ENCODE data around the gene PCDHA4.

DNA sequence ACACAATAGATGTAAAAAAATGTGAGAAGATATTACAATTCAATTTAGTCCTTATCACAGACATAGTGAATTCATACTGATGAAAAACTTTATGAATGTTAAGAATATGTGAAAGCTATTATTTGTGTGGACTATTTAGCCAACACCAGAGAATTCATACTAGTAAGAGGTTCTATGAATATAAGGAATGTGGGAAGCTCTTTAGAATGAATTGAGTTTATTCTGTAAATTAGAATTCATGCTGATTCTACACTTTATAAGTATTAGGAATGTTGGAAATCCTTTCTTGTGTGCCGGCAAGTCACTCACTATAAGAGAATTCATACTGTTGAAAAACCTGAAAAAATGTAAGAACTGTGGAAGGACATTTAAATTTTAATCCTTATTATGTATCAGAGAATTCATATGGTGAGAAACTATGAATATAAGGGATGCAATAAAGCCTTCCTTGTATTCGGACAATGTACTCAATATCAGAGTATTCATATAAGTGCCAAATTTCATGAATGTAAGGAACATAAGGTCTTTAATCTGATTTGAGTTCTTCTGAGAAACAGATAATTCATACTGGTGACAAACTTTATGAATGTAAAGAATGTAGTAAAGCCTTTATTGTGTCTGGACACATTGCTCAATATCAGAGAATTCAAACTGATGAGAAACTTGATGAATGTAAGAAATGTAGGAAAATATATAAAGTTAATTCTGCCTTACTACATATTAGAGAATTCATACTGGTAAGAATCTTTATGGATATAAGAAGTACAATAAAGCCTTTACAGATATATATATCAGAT is 42.5 kb upstream of the PCDHA4 start:
- TF ChIP-seq, protein P1, sequence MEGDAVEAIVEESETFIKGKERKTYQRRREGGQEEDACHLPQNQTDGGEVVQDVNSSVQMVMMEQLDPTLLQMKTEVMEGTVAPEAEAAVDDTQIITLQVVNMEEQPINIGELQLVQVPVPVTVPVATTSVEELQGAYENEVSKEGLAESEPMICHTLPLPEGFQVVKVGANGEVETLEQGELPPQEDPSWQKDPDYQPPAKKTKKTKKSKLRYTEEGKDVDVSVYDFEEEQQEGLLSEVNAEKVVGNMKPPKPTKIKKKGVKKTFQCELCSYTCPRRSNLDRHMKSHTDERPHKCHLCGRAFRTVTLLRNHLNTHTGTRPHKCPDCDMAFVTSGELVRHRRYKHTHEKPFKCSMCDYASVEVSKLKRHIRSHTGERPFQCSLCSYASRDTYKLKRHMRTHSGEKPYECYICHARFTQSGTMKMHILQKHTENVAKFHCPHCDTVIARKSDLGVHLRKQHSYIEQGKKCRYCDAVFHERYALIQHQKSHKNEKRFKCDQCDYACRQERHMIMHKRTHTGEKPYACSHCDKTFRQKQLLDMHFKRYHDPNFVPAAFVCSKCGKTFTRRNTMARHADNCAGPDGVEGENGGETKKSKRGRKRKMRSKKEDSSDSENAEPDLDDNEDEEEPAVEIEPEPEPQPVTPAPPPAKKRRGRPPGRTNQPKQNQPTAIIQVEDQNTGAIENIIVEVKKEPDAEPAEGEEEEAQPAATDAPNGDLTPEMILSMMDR (IDR thresholded peaks at IDR 0.05) = no peak
- no peak for TF ChIP-seq EZH2 (IDR thresholded peaks at IDR 0.05; ENCODE audit: borderline replicate concordance, insufficient read depth, low read depth, low read length, poor library complexity, severe bottlenecking)

Data from B cell (primary cell).